Keratinocyte (primary cell): Measurements from ENCODE around the gene LYL1. TPM values are rescaled to one million over a fixed set of nuclear protein-coding genes. Genes with fewer than 3 reads are reported as not detected.
A peak's percentile ranks its signal among the peaks of the same experiment; 100 is the strongest.

Experiments
- DNase-seq: peaks from one replicate; pipeline ENCODE4 v3.0.0-alpha.2; 2011; ENCODE audit warnings: low read depth, missing footprints, low spot score
- FAIRE-seq: peaks from 2 replicates; lab custom pipeline; 2011; peaks lifted over from hg19 to GRCh38; lab: Jason Lieb, UNC
- H2AFZ ChIP-seq: 2 replicates; pipeline ENCODE4 v1.6.0; 2012; ENCODE audit warnings: low read length, control low read depth, inconsistent platforms; ENCODE audit not compliant: control insufficient read depth
- H3K27ac ChIP-seq: 2 replicates; pipeline ENCODE4 v1.5.1; 2011; ENCODE audit warnings: low read length; ENCODE audit not compliant: control insufficient read depth, insufficient read depth
- H3K27me3 ChIP-seq: 3 replicates; pipeline ENCODE4 v1.6.0; 2011; ENCODE audit warnings: low read length; ENCODE audit not compliant: control insufficient read depth, insufficient read depth; ENCODE audit errors: extremely low read depth
- H3K36me3 ChIP-seq, 2 experiments: 2 replicates in 1 of 2; 3 replicates in 1 of 2; pipeline ENCODE4 v1.5.1; 2011; ENCODE audit warnings: low read length in 2 of 2, mild to moderate bottlenecking in 1 of 2; ENCODE audit not compliant: control insufficient read depth in 2 of 2, insufficient read depth in 2 of 2; ENCODE audit errors: extremely low read depth in 1 of 2
- H3K4me1 ChIP-seq: 3 replicates; pipeline ENCODE4 v1.5.1; 2011; ENCODE audit warnings: low read length; ENCODE audit not compliant: control insufficient read depth, insufficient read depth; ENCODE audit errors: extremely low read depth
- H3K4me2 ChIP-seq: 3 replicates; pipeline ENCODE4 v1.6.0; 2011; ENCODE audit warnings: low read depth, low read length; ENCODE audit not compliant: control insufficient read depth, insufficient read depth; ENCODE audit errors: extremely low read depth
- H3K4me3 ChIP-seq, 3 experiments: fragments of 200-600 bp in 1 of 3; sonication (generic) in 1 of 3; 2 replicates in 2 of 3; 3 replicates in 1 of 3; pipeline ENCODE4 v1.5.1; 2011 to 2016; ENCODE audit warnings: low read length in 3 of 3, mild to moderate bottlenecking in 3 of 3, control low read depth in 2 of 3, inconsistent platforms in 1 of 3, low read depth in 1 of 3, mixed read lengths in 1 of 3, mixed run types in 1 of 3, moderate library complexity in 1 of 3; ENCODE audit not compliant: control insufficient read depth in 2 of 3, insufficient read depth in 2 of 3; ENCODE audit errors: extremely low read depth in 1 of 3
- H3K79me2 ChIP-seq: 2 replicates; pipeline ENCODE4 v1.6.0; 2012; ENCODE audit warnings: low read length; ENCODE audit not compliant: control insufficient read depth, insufficient read depth
- H3K9ac ChIP-seq: 3 replicates; pipeline ENCODE4 v1.6.0; 2011; ENCODE audit warnings: low read length; ENCODE audit not compliant: control insufficient read depth, insufficient read depth; ENCODE audit errors: extremely low read depth
- H3K9me1 ChIP-seq: 3 replicates; pipeline ENCODE4 v1.6.0; 2011; ENCODE audit warnings: low read length; ENCODE audit not compliant: control insufficient read depth, insufficient read depth; ENCODE audit errors: extremely low read depth
- H3K9me3 ChIP-seq: 2 replicates; pipeline ENCODE4 v1.5.1; 2012; ENCODE audit warnings: low read depth, low read length; ENCODE audit not compliant: control insufficient read depth
- H4K20me1 ChIP-seq: 3 replicates; pipeline ENCODE4 v1.6.0; 2011; ENCODE audit warnings: low read length; ENCODE audit not compliant: control insufficient read depth, insufficient read depth; ENCODE audit errors: extremely low read depth
- CTCF ChIP-seq, 3 experiments: IDR thresholded peaks in 1 of 3; conservative IDR thresholded peaks in 1 of 3; optimal IDR thresholded peaks in 1 of 3; 2 replicates in 2 of 3; 3 replicates in 1 of 3; pipeline versions ENCODE3 to v1.5.1; 2011; ENCODE audit warnings: low read length in 3 of 3, mild to moderate bottlenecking in 3 of 3, moderate library complexity in 2 of 3, control low read depth in 1 of 3, inconsistent platforms in 1 of 3; ENCODE audit not compliant: insufficient read depth in 2 of 3; ENCODE audit errors: extremely low read depth in 1 of 3
- EZH2 ChIP-seq: IDR thresholded peaks from one replicate; pipeline ENCODE4 v1.6.1; 2012; ENCODE audit warnings: inconsistent platforms, mild to moderate bottlenecking, low read length, moderate library complexity
- dilution Hi-C: fragments of 300-500 bp; cut with MboI; formaldehyde crosslinking; loops from one replicate; pipeline ENCODE4 v1.7.0; 2020; ENCODE audit warnings: low sequenced_read_pairs; ENCODE audit not compliant: extremely low pct_ligation_motif_present
- polyA plus RNA-seq, 5 experiments: library from polyadenylated mRNA; depleted of rRNA in 3 of 5; stranded (reverse) in 3 of 5; stranded (forward) in 1 of 5; unstranded in 1 of 5; fragments of >200 nt; gene quantifications; 1 replicate in 1 of 5; 2 replicates in 3 of 5; 3 replicates in 1 of 5; pipeline versions ENCODE4 v1.2.1 to v1.2.3, GENCODE V29; 2011 to 2012; ENCODE audit warnings: missing spikeins in 2 of 5, low read depth in 1 of 5, low replicate concordance in 1 of 5

The LYL1 gene
- polyA plus RNA-seq, 1 donor (not counting 4 experiments of a cell fraction or from before 2014, with no cell fraction given) = 0.07 TPM

- TF ChIP-seq CTCF (optimal IDR thresholded peaks at IDR 0.05 in 1 of 3, IDR thresholded peaks at IDR 0.05 in 1 of 3, conservative IDR thresholded peaks at IDR 0.05 in 1 of 3; ENCODE audit: extremely low read depth in 1 of 3, insufficient read depth in 2 of 3, low read length in 3 of 3) = no peak
- no peak for TF ChIP-seq EZH2
- H3K4me1 ChIP-seq = peaks cover 20% of the 10 kb centered on the region
- H3K79me2 ChIP-seq = peaks cover 34% of the 10 kb centered on the region
- H3K36me3 ChIP-seq = peaks cover 0 to 2% of the 10 kb centered on the region in 2 experiments
- H3K9me1 ChIP-seq = no peaks in the 10 kb centered on the region
- H3K4me2 ChIP-seq = no peak overlapping the region
- FAIRE-seq (peak; percentile 43), DNase-seq (no peak)
- H3K27ac ChIP-seq = no peak overlapping the region
- H4K20me1 ChIP-seq = no peaks in the 10 kb centered on the region
- H3K4me3 ChIP-seq = no peak overlapping the region
- H3K27me3 ChIP-seq = no peaks in the 10 kb centered on the region
- dilution Hi-C loops = no loop called here
- H2AFZ ChIP-seq = no peak overlapping the region
- no peak overlapping the region for H3K9ac ChIP-seq
- H3K9me3 ChIP-seq = no peaks in the 10 kb centered on the region
Measured at GRCh38 chr19:13062317-13062716, 40.3 kb downstream of the LYL1 start.

GRCh38 chr19:13060964-13061927, 41.4 kb downstream of the LYL1 start:
- Histone ChIP-seq H3K27me3 (no peaks in the 10 kb centered on the region), H3K4me2 (peak overlapping the region; percentile 95), H3K27ac (peak overlapping the region; percentile 47), H3K79me2 (peaks cover 35% of the 10 kb centered on the region), H3K9ac (peak overlapping the region; percentile 61), H3K9me3 (no peaks in the 10 kb centered on the region), H2AFZ (peak overlapping the region; percentile 72), H3K36me3 (peaks cover 0 to 7% of the 10 kb centered on the region in 2 experiments), H4K20me1 (no peaks in the 10 kb centered on the region), H3K9me1 (peaks cover 3% of the 10 kb centered on the region), H3K4me1 (peaks cover 31% of the 10 kb centered on the region), H3K4me3 (peak overlapping the region; percentile 5 to 80 (median 9))
- dilution Hi-C loops = no loop called here
- TF ChIP-seq EZH2 = no peak
- TF ChIP-seq CTCF (optimal IDR thresholded peaks at IDR 0.05 in 1 of 3, IDR thresholded peaks at IDR 0.05 in 1 of 3, conservative IDR thresholded peaks at IDR 0.05 in 1 of 3; ENCODE audit: extremely low read depth in 1 of 3, insufficient read depth in 2 of 3, low read length in 3 of 3) = peak; percentile 93 to 99 (median 96)
- no peak for DNase-seq
- peak; percentile 76 for FAIRE-seq
